HG03439 (cell line): ENCODE measurements around the gene HAPLN1.

Source experiments
- ATAC-seq: cut with Tn5 transposase; IDR thresholded peaks from one replicate; pipeline ENCODE4 v1.9.1; 2021; ENCODE audit warnings: mild to moderate bottlenecking, moderate library complexity; ENCODE audit not compliant: unreplicated experiment

Gene HAPLN1

DNA sequence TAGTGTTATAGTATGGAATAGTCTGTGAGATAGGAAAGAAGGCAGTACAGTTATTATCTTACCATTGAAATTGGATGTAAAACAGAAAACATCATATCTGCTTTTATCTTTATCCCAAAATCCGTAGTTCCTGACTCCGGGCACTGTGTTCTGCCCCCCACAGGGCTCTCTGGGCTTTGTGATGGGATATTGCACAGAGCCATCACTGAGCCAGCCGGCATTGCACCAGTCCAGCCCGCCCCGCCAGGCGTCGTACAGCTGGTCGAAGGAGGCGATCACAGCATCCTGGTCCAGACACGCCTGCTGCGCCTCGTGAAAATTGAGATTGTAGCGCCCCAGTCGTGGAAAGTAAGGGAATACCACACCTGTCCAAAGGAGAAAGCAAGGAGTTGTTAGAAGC lies 76.4 kb downstream of the HAPLN1 start:
- ATAC-seq: no peak

DNA sequence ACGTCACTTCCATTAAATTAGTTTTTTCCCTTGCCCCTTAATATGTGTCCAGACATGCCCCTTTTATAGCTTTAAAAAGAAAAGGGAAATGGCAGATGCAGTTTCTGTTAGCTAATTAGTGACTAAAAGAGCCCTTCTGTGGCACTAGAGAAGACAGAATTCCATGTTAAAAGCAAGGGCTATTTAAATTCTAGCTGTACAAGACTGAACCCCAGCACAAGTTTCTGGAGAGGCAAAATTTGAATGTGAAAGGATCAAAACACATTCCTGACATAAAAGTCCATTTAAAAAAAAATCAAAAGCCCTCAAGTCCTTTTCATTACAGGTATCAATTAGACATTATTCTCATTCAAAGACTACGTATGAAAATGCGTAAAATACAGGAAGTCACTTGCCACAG lies 78.7 kb downstream of the HAPLN1 start:
- no peak for ATAC-seq

DNA sequence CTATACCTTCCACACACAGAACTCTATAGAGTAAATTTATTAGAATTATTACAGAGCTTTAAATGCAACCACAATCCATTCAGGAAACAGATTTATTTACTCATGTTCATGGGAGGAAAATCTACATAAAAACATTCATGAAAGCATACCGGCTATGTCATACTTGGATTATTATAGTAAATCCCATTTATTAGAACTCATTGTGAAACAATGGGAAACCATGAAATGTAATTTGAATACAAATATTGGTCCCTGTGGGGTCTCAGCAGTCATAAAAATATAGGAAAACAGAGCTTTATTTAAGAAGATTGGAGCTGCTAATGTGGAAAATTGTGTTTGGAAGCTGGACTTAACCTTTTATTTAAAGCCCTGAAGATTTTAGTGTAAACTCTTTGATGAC lies 80.7 kb downstream of the HAPLN1 start:
- no peak for ATAC-seq

- no peak for ATAC-seq
Observed at GRCh38 chr5:83636156-83636555, 84.5 kb downstream of the HAPLN1 start.

DNA sequence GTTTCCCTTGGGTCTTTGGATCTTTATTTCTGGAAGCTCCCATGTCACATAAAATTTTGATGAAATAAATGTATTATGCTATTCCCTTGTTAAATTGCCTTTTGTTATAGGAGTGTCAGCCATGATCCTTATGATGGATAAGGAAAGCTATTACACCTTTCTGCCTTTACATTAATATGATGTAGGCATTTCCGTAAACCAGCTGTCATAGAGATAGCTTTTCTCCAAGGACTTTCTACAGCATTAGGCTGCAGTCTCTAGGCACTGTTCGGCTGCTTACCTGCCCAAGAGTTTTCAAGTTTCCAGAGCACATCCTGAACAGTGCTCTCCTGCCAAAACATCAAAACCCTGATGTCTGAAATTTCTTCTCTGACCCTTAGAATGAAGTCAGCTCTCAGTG lies 87.4 kb downstream of the HAPLN1 start:
- ATAC-seq: no peak

- ATAC-seq: no peak
Observed at GRCh38 chr5:83632874-83633273, 87.8 kb downstream of the HAPLN1 start.

GRCh38 chr5:83628360-83628759 lies 92.3 kb downstream of the HAPLN1 start:
- no peak for ATAC-seq

GRCh38 chr5:83614841-83615240 lies 105.8 kb downstream of the HAPLN1 start:
- ATAC-seq: no peak

GRCh38 chr5:83608122-83608521 lies 112.5 kb downstream of the HAPLN1 start:
- no peak for ATAC-seq

DNA sequence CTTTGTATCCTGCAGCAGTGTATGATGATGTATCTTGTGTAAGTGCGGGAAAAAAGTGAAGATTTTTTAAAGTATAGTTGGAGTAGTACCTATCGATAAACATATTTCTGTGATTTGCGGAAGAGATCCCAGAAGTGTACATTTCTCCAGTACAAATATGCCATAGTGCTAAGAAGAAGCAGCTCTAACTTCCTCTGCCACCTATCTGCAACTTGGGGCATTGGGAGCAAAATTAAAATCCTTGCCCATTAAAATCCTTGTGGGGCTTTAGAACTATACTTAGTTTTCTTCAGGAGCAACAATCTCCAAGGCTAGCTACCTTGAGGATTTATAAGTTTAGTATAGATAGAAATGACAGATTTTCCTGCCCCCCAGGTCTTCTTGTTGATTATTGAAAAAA lies 125.4 kb downstream of the HAPLN1 start:
- ATAC-seq: no peak

DNA sequence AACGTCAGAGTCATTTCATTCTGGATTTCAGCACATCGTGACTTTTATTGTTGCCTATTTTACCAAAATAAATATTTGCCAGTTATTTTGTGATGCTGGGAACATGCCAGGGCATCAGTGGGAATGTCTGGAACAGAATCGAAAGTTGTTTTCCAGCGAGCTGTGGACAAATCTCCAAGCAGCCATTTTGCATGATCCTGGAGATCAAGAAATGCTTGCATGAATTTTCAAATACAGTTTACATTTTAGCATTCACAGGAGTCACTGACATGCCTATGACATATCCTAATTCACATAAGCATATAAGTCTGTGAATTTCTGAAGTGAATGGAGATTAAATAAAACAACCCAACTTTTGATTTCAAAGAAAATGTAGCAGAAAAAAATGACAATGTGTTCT lies 129.7 kb downstream of the HAPLN1 start:
- ATAC-seq: no peak

- no peak for ATAC-seq
Observed at GRCh38 chr5:83589786-83590185, 130.9 kb downstream of the HAPLN1 start.
